GM12878 (cell line): ENCODE data around the gene CD34. TPM values are rescaled to one million over a fixed set of nuclear protein-coding genes. Genes with fewer than 3 reads are reported as not detected.

Experiments
- ATAC-seq: fragments of 200-7000 bp; cut with Tn5 transposase; 3 replicates; pipeline ENCODE4 v1.9.1; 2020; ENCODE audit warnings: mild to moderate bottlenecking, moderate library complexity
- BruUV-seq: library from RNA; stranded (reverse); fragments of 400-500 nt; replicated peaks from 2 replicates; lab custom pipeline; 2021; lab: Mats Ljungman, UMichigan
- CTCF ChIA-PET: fragments of 300-600 bp; sonication (Branson Sonifier 250); formaldehyde crosslinking; extraction: SDS; loops from one replicate; lab custom pipeline; 2021; ENCODE audit warnings: inconsistent platforms; lab: Yijun Ruan, JAX
- POLR2A ChIA-PET: fragments of 350-600 bp; formaldehyde crosslinking; extraction: SDS; loops from one replicate; lab custom pipeline; 2021; ENCODE audit warnings: inconsistent platforms; lab: Charles Lee
- RAD21 ChIA-PET: fragments of 300-600 bp; sonication (Branson Sonifier 250); formaldehyde crosslinking; loops from one replicate; lab custom pipeline; 2023; ENCODE audit warnings: antibody characterized with exemption; ENCODE audit not compliant: unreplicated experiment; lab: Charles Lee
- SMC1A ChIA-PET: fragments of 300-600 bp; sonication (Branson Sonifier 250); formaldehyde crosslinking; loops from one replicate; lab custom pipeline; 2023; ENCODE audit not compliant: unreplicated experiment, uncharacterized antibody; lab: Charles Lee
- DNase-seq: peaks from one replicate; pipeline ENCODE4 v3.0.0-alpha.2; 2011; ENCODE audit warnings: low read depth, low spot score
- FAIRE-seq: peaks from 3 replicates; lab custom pipeline; 2011; peaks lifted over from hg19 to GRCh38; lab: Jason Lieb, UNC
- H2AFZ ChIP-seq: 2 replicates; pipeline ENCODE4 v1.6.0; 2011; ENCODE audit warnings: low read depth, low read length, control low read depth; ENCODE audit not compliant: control insufficient read depth
- H3K27ac ChIP-seq: 2 replicates; pipeline ENCODE4 v1.5.1; 2011; ENCODE audit warnings: control low read depth; ENCODE audit not compliant: control insufficient read depth, insufficient read depth
- H3K27me3 ChIP-seq, 2 experiments: replicated peaks in 1 of 2; 2 replicates each; pipeline versions ENCODE4 v1.6.0 to v1.6.1; 2011; ENCODE audit warnings: low read length in 1 of 2; ENCODE audit not compliant: control insufficient read depth in 2 of 2, insufficient read depth in 2 of 2
- H3K36me3 ChIP-seq, 2 experiments: 2 replicates each; pipeline ENCODE4 v1.5.1; 2011; ENCODE audit warnings: low read length in 1 of 2; ENCODE audit not compliant: control insufficient read depth in 2 of 2, insufficient read depth in 2 of 2
- H3K4me1 ChIP-seq: 2 replicates; pipeline ENCODE4 v1.6.1; 2011; ENCODE audit warnings: mild to moderate bottlenecking, low read length, moderate library complexity, mixed read lengths; ENCODE audit not compliant: control insufficient read depth, insufficient read depth
- H3K4me2 ChIP-seq: 2 replicates; pipeline ENCODE4 v1.6.0; 2011; ENCODE audit warnings: control low read depth; ENCODE audit not compliant: control insufficient read depth, insufficient read depth
- H3K4me3 ChIP-seq: fragments of 200-600 bp; sonication (generic); 2 replicates; pipeline ENCODE4 v1.5.1; 2016
- H3K79me2 ChIP-seq: 2 replicates; pipeline ENCODE4 v1.6.0; 2011; ENCODE audit warnings: low read length; ENCODE audit not compliant: control insufficient read depth, insufficient read depth
- H3K9ac ChIP-seq: 2 replicates; pipeline ENCODE4 v1.8.0; 2011; ENCODE audit warnings: low read length, control low read depth, mixed read lengths; ENCODE audit not compliant: control insufficient read depth, insufficient read depth
- H3K9me3 ChIP-seq: replicated peaks from 3 replicates; pipeline ENCODE4 v1.5.1; 2011; ENCODE audit warnings: mild to moderate bottlenecking, low read length; ENCODE audit not compliant: control insufficient read depth, insufficient read depth
- H4K20me1 ChIP-seq: 2 replicates; pipeline ENCODE4 v1.6.0; 2011; ENCODE audit not compliant: control insufficient read depth, insufficient read depth
- BCLAF1 ChIP-seq: fragments of 450-650 bp; IDR thresholded peaks from 2 replicates; pipeline ENCODE4 v1.6.1; 2017; ENCODE audit warnings: antibody characterized with exemption, mild to moderate bottlenecking, moderate library complexity
- CEBPB ChIP-seq, 2 experiments: fragments of 150-350 bp in 1 of 2; IDR thresholded peaks; 2 replicates each; pipeline ENCODE4 v1.6.1; 2012 to 2014; ENCODE audit warnings: low read depth in 2 of 2, low read length in 2 of 2, borderline replicate concordance in 1 of 2, inconsistent platforms in 1 of 2
- MXI1 ChIP-seq: fragments of 150-350 bp; IDR thresholded peaks from 2 replicates; pipeline ENCODE4 v1.6.1; 2011; ENCODE audit warnings: low read depth, mild to moderate bottlenecking, inconsistent platforms, low read length, improper control_type of control experiment
- PAX5 ChIP-seq: IDR thresholded peaks from 2 replicates; pipeline ENCODE4 v1.6.1; 2011; ENCODE audit warnings: low read depth, low read length, borderline replicate concordance
- PBX3 ChIP-seq: IDR thresholded peaks from 2 replicates; pipeline ENCODE4 v1.6.1; 2011; ENCODE audit warnings: mild to moderate bottlenecking, low read depth, low read length, moderate library complexity; ENCODE audit not compliant: insufficient replicate concordance
- SP1 ChIP-seq: IDR thresholded peaks from one replicate; pipeline ENCODE4 v1.6.1; 2011; ENCODE audit warnings: low read depth, low read length
- ZBTB11 ChIP-seq: fragments of 450-650 bp; formaldehyde crosslinking; IDR thresholded peaks from 2 replicates; pipeline ENCODE4 v1.5.0; 2022; ENCODE audit warnings: mild to moderate bottlenecking, missing genetic modification characterization
- WGBS: methylation state at CpG from one replicate; pipeline ENCODE4 v1.1.6; 2016; ENCODE audit warnings: low lambda C conversion rate; ENCODE audit not compliant: insufficient replicate concordance, insufficient coverage; ENCODE audit errors: missing lambda C conversion rate; 5-methylcytosine and 5-hydroxymethylcytosine counted together
- in situ Hi-C: fragments of 300-500 bp; cut with MboI; formaldehyde crosslinking; loops from 9 replicates; pipeline ENCODE4 v1.14.3; 2018; ENCODE audit warnings: mixed read lengths
- intact Hi-C: fragments of 100-400 bp; cut with micrococcal nuclease; formaldehyde crosslinking; loops from one replicate; pipeline ENCODE4 v1.14.2; 2022; ENCODE audit not compliant: unreplicated experiment
- polyA plus RNA-seq, 11 experiments: library from polyadenylated mRNA; depleted of rRNA in 4 of 11; unstranded in 6 of 11; stranded (reverse) in 5 of 11; fragments of >200 nt; fragmentation: Nextera tagmentation in 4 of 11; fragmentation: Illumina TruSeq in 1 of 11; extraction: Ambion mirVana in 4 of 11; extraction: Trizol in 1 of 11; gene quantifications; 1 replicate in 1 of 11; 2 replicates in 10 of 11; pipeline versions ENCODE4 v1.2.1 to v1.2.3, GENCODE V29; 2011 to 2016; ENCODE audit warnings: inconsistent platforms in 2 of 11, missing spikeins in 2 of 11, low read depth in 1 of 11
- total RNA-seq, 4 experiments: library from RNA; depleted of rRNA in 3 of 4; stranded (reverse); fragments of >200 nt in 3 of 4; fragmentation: Illumina TruSeq in 1 of 4; extraction: Trizol in 1 of 4; gene quantifications; 2 replicates each; pipeline versions ENCODE4 v1.2.1 to v1.2.3, GENCODE V29; 2013 to 2021

Gene CD34
- total and polyA plus RNA-seq, 10 of the 15 experiments (the other 5 are each of a cell fraction or from before 2014, with no cell fraction given) = under 0.01 to 0.08 (median 0.02) TPM; not detected in 6

GRCh38 chr1:207858806-207859205, 52.1 kb downstream of the CD34 start (continued):
- TF ChIP-seq MXI1 (no peak), BCLAF1 (no peak), CEBPB (IDR thresholded peaks at IDR 0.05; ENCODE audit: borderline replicate concordance in 1 of 2, low read depth in 2 of 2, low read length in 2 of 2) (no peak)

- ChIA-PET SMC1A (interaction anchor here (1.0 to 21.3 kb wide), 3 partner anchors 12 to 27 kb away, joined by 3 to 444 read pairs (median 4); no protein-coding TSS in a partner anchor), POLR2A (interaction anchor here (0.6 to 22.9 kb wide), 3 partner anchors 10 to 1412 kb away, joined by 3 to 620 read pairs (median 5); no protein-coding TSS in a partner anchor), CTCF (interaction anchor here (1.7 to 2.2 kb wide), 4 partner anchors 24 to 29 kb away, joined by 4 to 7 read pairs (median 4); no protein-coding TSS in a partner anchor), RAD21 (interaction anchor here (0.6 kb wide), 1 partner anchor 16 kb away, joined by 3 read pairs; no protein-coding TSS in a partner anchor)
- peaks cover 0 to 10% of the 10 kb centered on the region in 2 experiments; a peak in 2 of 4 replicates for H3K36me3 ChIP-seq
- FAIRE-seq (no peak), DNase-seq (no peak), ATAC-seq (no peak)
- 92% methylated on average over 1 of the region's 1 CpG for WGBS
- TF ChIP-seq PBX3 (no peak), PAX5 (no peak), ZBTB11 (CRISPR knock-in tag) (no peak), SP1 (no peak)
- no peaks in the 10 kb centered on the region for H4K20me1 ChIP-seq
- H3K4me3 ChIP-seq = no peak overlapping the region
- no peaks in the 10 kb centered on the region for H3K27me3 ChIP-seq
- intact Hi-C loops = no loop called here
- no peaks in the 10 kb centered on the region for H3K9me3 ChIP-seq
- no TSS peak for BruUV-seq
- H3K4me1 ChIP-seq = peaks cover 13% of the 10 kb centered on the region
- in situ Hi-C loops = no loop called here
- H3K9ac ChIP-seq = no peak overlapping the region
- no peak overlapping the region for H3K4me2 ChIP-seq
- no peak overlapping the region for H2AFZ ChIP-seq
- peaks cover 2% of the 10 kb centered on the region; the same call in 1 of the 2 replicates for H3K79me2 ChIP-seq
- no peak overlapping the region for H3K27ac ChIP-seq
Measured at GRCh38 chr1:207858281-207858680, 52.6 kb downstream of the CD34 start.
